HCT116 (cell line): Measurements from ENCODE around the gene SPATA2L. TPM values are rescaled to one million over a fixed set of nuclear protein-coding genes. Genes with fewer than 3 reads are reported as not detected.

ENCODE experiments used
- ATAC-seq: fragments of 200-7000 bp; cut with Tn5 transposase; 2 replicates; pipeline ENCODE4 v1.9.1; 2020; ENCODE audit warnings: mild to moderate bottlenecking, moderate library complexity
- BruUV-seq: library from RNA; stranded (reverse); fragments of 400-500 nt; replicated peaks from 2 replicates; lab custom pipeline; 2021; lab: Mats Ljungman, UMichigan
- CTCF ChIA-PET: fragments of 300-600 bp; sonication (Branson Sonifier 250); formaldehyde crosslinking; loops from one replicate; lab custom pipeline; 2021; ENCODE audit warnings: antibody characterized with exemption; lab: Charles Lee
- POLR2A ChIA-PET: fragments of 300-600, 350-600 bp; sonication (Branson Sonifier 250); formaldehyde crosslinking; loops from one replicate; lab custom pipeline; 2021; ENCODE audit warnings: antibody characterized with exemption; lab: Charles Lee
- RAD21 ChIA-PET, 2 experiments: fragments of 300-600 bp; sonication (Branson Sonifier 250); formaldehyde crosslinking; loops; one replicate each; lab custom pipeline; 2023; ENCODE audit warnings: low total read pairs in 2 of 2; ENCODE audit not compliant: uncharacterized antibody in 2 of 2, unreplicated experiment in 2 of 2, low non-redundant PET in 1 of 2; lab: Charles Lee
- DNase-seq: peaks from one replicate; pipeline ENCODE4 v3.0.0-alpha.2; 2010; ENCODE audit warnings: low read depth, low spot score
- H2AFZ ChIP-seq: fragments of 200-600 bp; shearing (Covaris generic), sonication (generic); 2 replicates; pipeline ENCODE4 v1.6.1; 2017; ENCODE audit warnings: low read depth, mixed run types, mixed read lengths, antibody characterized with exemption, low read length; ENCODE audit not compliant: poor library complexity, severe bottlenecking
- H3K27ac ChIP-seq: 2 replicates; pipeline ENCODE4 v1.5.1; 2012; ENCODE audit warnings: low read depth, low read length
- H3K27me3 ChIP-seq: fragments of 200-600 bp; sonication (generic); 2 replicates; pipeline ENCODE4 v1.6.1; 2016; ENCODE audit warnings: mixed run types, low read length, mixed read lengths; ENCODE audit not compliant: insufficient read depth
- H3K36me3 ChIP-seq, 2 experiments: fragments of 200-500 bp in 1 of 2; fragments of 200-600 bp in 1 of 2; sonication (Bioruptor generic) in 1 of 2; sonication (generic) in 1 of 2; 2 replicates each; pipeline versions ENCODE4 v1.5.1 to v1.6.1; 2014 to 2016; ENCODE audit warnings: low read length in 2 of 2, inconsistent platforms in 1 of 2, mixed read lengths in 1 of 2, mixed run types in 1 of 2; ENCODE audit not compliant: insufficient read depth in 2 of 2, control insufficient read depth in 1 of 2
- H3K4me1 ChIP-seq, 2 experiments: fragments of 200-600 bp in 1 of 2; sonication (generic) in 1 of 2; 2 replicates each; pipeline versions ENCODE4 v1.5.1 to v1.6.1; 2012 to 2017; ENCODE audit warnings: low read length in 2 of 2, inconsistent platforms in 1 of 2, mild to moderate bottlenecking in 1 of 2, mixed read lengths in 1 of 2, mixed run types in 1 of 2, moderate library complexity in 1 of 2; ENCODE audit not compliant: insufficient read depth in 2 of 2, control insufficient read depth in 1 of 2
- H3K4me2 ChIP-seq: fragments of 200-600 bp; sonication (generic); 2 replicates; pipeline ENCODE4 v1.6.1; 2017; ENCODE audit warnings: mixed run types, low read length, mixed read lengths
- H3K4me3 ChIP-seq, 2 experiments: fragments of 200-600 bp in 1 of 2; sonication (generic) in 1 of 2; replicated peaks in 1 of 2; 2 replicates each; pipeline ENCODE4 v1.5.1; 2011 to 2016; ENCODE audit warnings: low read length in 2 of 2, control low read depth in 1 of 2, low read depth in 1 of 2, mild to moderate bottlenecking in 1 of 2, mixed read lengths in 1 of 2, mixed run types in 1 of 2
- H3K79me2 ChIP-seq: fragments of 200-600 bp; sonication (generic); 2 replicates; pipeline ENCODE4 v1.6.1; 2017; ENCODE audit warnings: mild to moderate bottlenecking, mixed run types, low read length, moderate library complexity, mixed read lengths; ENCODE audit not compliant: insufficient read depth
- H3K9ac ChIP-seq: fragments of 200-600 bp; sonication (generic); 2 replicates; pipeline ENCODE4 v1.6.1; 2016; ENCODE audit warnings: low read length, mixed read lengths
- H3K9me2 ChIP-seq: fragments of 200-600 bp; sonication (generic), shearing (Covaris generic); 2 replicates; pipeline ENCODE4 v1.6.1; 2017; ENCODE audit warnings: mixed run types, mild to moderate bottlenecking, moderate library complexity; ENCODE audit not compliant: insufficient read depth
- H3K9me3 ChIP-seq, 2 experiments: fragments of 200-500 bp in 1 of 2; fragments of 200-600 bp in 1 of 2; sonication (Bioruptor generic) in 1 of 2; sonication (generic) in 1 of 2; 2 replicates each; pipeline ENCODE4 v1.6.1; 2014 to 2017; ENCODE audit warnings: low read length in 2 of 2, mixed read lengths in 2 of 2, inconsistent platforms in 1 of 2, low read depth in 1 of 2, mild to moderate bottlenecking in 1 of 2, mixed run types in 1 of 2, moderate library complexity in 1 of 2; ENCODE audit not compliant: control insufficient read depth in 1 of 2, insufficient read depth in 1 of 2
- H4K20me1 ChIP-seq: fragments of 200-600 bp; sonication (generic), shearing (Covaris generic); 2 replicates; pipeline ENCODE4 v1.6.1; 2017; ENCODE audit warnings: mixed run types, mild to moderate bottlenecking, moderate library complexity; ENCODE audit not compliant: insufficient read depth
- ATF3 ChIP-seq: IDR thresholded peaks from 2 replicates; pipeline ENCODE4 v1.6.1; 2012
- CTCF ChIP-seq, 3 experiments: fragments of 200-600 bp in 1 of 3; sonication (generic) in 1 of 3; IDR thresholded peaks in 2 of 3; conservative IDR thresholded peaks in 1 of 3; 2 replicates each; pipeline ENCODE4 v1.5.1; 2012 to 2017; ENCODE audit warnings: low read depth in 2 of 3, low read length in 2 of 3, antibody characterized with exemption in 1 of 3, borderline replicate concordance in 1 of 3, control low read depth in 1 of 3, mild to moderate bottlenecking in 1 of 3, mixed read lengths in 1 of 3, mixed run types in 1 of 3, moderate library complexity in 1 of 3; ENCODE audit not compliant: insufficient read depth in 1 of 3
- EZH2 ChIP-seq: fragments of 200-600 bp; sonication (generic); IDR thresholded peaks from 2 replicates; pipeline ENCODE4 v1.6.1; 2017; ENCODE audit warnings: antibody characterized with exemption, mixed run types
- FOSL1 ChIP-seq: IDR thresholded peaks from 2 replicates; pipeline ENCODE4 v1.6.1; 2012; ENCODE audit warnings: low read depth
- MAX ChIP-seq: IDR thresholded peaks from 2 replicates; pipeline ENCODE4 v1.6.1; 2012
- SP1 ChIP-seq: IDR thresholded peaks from 2 replicates; pipeline ENCODE4 v1.6.1; 2012; ENCODE audit warnings: low read depth
- SRF ChIP-seq: IDR thresholded peaks from 2 replicates; pipeline ENCODE4 v1.6.1; 2012; ENCODE audit warnings: low read depth
- TCF7L2 ChIP-seq: IDR thresholded peaks from 2 replicates; pipeline ENCODE4 v1.7.0; 2011; ENCODE audit warnings: borderline replicate concordance, inconsistent platforms; ENCODE audit not compliant: insufficient read depth, insufficient read length; ENCODE audit errors: extremely low read depth
- ZNF274 ChIP-seq: fragments of 200-500 bp; sonication (Bioruptor generic); IDR thresholded peaks from 2 replicates; pipeline ENCODE4 v1.6.1; 2014; ENCODE audit warnings: mild to moderate bottlenecking, low read depth, low read length, inconsistent platforms
- intact Hi-C: fragments of 100-400 bp; cut with micrococcal nuclease; formaldehyde crosslinking; loops from 2 replicates; pipeline ENCODE4 v1.10.0; 2022
- total RNA-seq: library from RNA; stranded (reverse); gene quantifications from one replicate; pipeline ENCODE4 v1.2.1, GENCODE V29; 2021; ENCODE audit not compliant: unreplicated experiment

Gene SPATA2L
- total RNA-seq, 1 experiment from 2014 or later, result 50.5 TPM

GRCh38 chr16:89670496-89671431 is 30.7 kb downstream of the SPATA2L start:
- CTCF ChIA-PET, result no interaction called here
- TF ChIP-seq SRF, result no peak
- no peak for TF ChIP-seq SP1
- no peak for TF ChIP-seq FOSL1
- TF ChIP-seq ATF3, result no peak
- TF ChIP-seq EZH2, result no peak
- no peak for TF ChIP-seq TCF7L2
- no peak for TF ChIP-seq ZNF274
- TF ChIP-seq MAX, result no peak
- TF ChIP-seq CTCF (IDR thresholded peaks at IDR 0.05 in 2 of 3, conservative IDR thresholded peaks at IDR 0.05 in 1 of 3; ENCODE audit: borderline replicate concordance in 1 of 3, insufficient read depth in 1 of 3, low read depth in 2 of 3, low read length in 2 of 3), result no peak
- TF ChIP-seq, all 23 proteins: peak for 0
- no peaks in the 10 kb centered on the region for H3K79me2 ChIP-seq
- H3K9me2 ChIP-seq, result no peaks in the 10 kb centered on the region
- ChIA-PET POLR2A (interaction anchor here (0.6 to 0.8 kb wide), 2 partner anchors 9 to 111 kb away, joined by 3 read pairs; no protein-coding TSS in a partner anchor), RAD21 (interaction anchor here in 1 of 2 experiments (0.6 kb wide), 1 partner anchor 37 kb away, joined by 3 read pairs; no protein-coding TSS in a partner anchor)
- H3K4me2 ChIP-seq, result no peak overlapping the region
- no peak overlapping the region for H3K4me3 ChIP-seq
- H3K9me3 ChIP-seq, result peaks cover 1 to 5% of the 10 kb centered on the region in 2 experiments; a peak in 1 of 4 replicates
- peaks cover 0 to 5% of the 10 kb centered on the region in 2 experiments; a peak in 1 of 4 replicates for H3K4me1 ChIP-seq
- H3K9ac ChIP-seq, result no peak overlapping the region
- ATAC-seq (no peak; the same call in 1 of the 2 replicates), DNase-seq (no peak)
- TSS peak; percentile 15 for BruUV-seq
- no peaks in the 10 kb centered on the region for H4K20me1 ChIP-seq
- H3K36me3 ChIP-seq, result no peaks in the 10 kb centered on the region
- intact Hi-C loops, result no loop called here
- no peaks in the 10 kb centered on the region for H3K27me3 ChIP-seq
- H2AFZ ChIP-seq, result no peak overlapping the region
- peak overlapping the region; percentile 14; the same call in 1 of the 2 replicates for H3K27ac ChIP-seq
